ENCODE data around the gene XPR1.

DNA sequence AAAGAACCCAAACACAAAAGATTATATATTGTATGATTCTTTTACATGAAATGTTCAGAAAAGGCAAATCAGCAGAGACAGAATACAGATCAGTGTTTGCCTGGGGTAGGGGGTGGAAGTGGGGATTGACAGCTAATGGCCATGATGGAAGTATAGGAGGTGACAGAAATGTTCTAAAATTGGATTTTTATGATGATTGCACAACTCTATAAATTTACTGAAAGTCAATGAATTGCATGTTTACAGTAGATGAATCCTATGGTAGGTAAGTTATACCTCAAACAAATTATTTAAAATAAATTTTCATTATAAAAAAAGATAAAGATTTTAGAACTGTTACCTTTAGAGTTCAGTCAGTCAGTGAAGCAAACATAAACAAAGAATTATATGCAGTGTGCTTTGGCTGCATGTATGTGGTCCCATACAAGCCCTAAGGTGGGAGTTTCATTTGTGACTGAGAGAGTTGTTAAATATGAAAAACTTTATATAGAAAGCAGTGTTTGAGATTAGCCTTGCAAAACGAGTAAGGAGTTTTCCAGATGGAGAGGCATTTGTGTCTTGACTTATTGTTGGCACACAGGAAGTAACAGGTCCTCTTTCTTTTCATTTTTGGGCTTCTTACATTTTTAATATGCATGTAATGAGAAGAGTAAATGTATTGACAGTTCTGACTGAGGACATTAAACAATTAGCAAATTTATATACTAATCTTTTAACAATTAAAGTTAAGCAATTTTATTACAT is 165.2 kb downstream of the XPR1 start:
- TF ChIP-seq CTCF (conservative IDR thresholded peaks at IDR 0.05) (no peak), EZH2 (IDR thresholded peaks at IDR 0.05; ENCODE audit: low read depth) (no peak)

Measured in PC-9 (cell line).